Natural killer cell treated with Interleukin-12 subunit alpha and Interleukin-12 subunit beta and Interleukin-15 and Interleukin-18, amount 100 ng/mL, for 72 hours (primary cell): ENCODE measurements around the gene SCGB1A1. TPM values are rescaled to one million over a fixed set of nuclear protein-coding genes. Genes with fewer than 3 reads are reported as not detected.
A peak's percentile ranks its signal among the peaks of the same experiment; 100 is the strongest.
"Not testable (repeated sequence)": the region's sequence is repeated elsewhere in the genome, so short reads cannot be mapped to it uniquely, and the experiment has no call there.

Experiments
- ATAC-seq, 2 donors: fragments of 150-1000 bp; cut with Tn5 transposase in 1 of 2; sonication (Bioruptor Pico), chemical (Tn5 transposase) in 1 of 2; 2 replicates each; pipeline ENCODE4 v1.10.0; 2021
- DNase-seq: peaks from one replicate; pipeline ENCODE4 v3.0.0; 2022; ENCODE audit warnings: low spot score
- H3K27ac Mint-ChIP-seq, 2 donors: 1 replicate in 1 of 2; 2 replicates in 1 of 2; pipeline ENCODE4 v1.8.0; 2022; ENCODE audit warnings: mixed read lengths in 2 of 2, mild to moderate bottlenecking in 1 of 2, moderate library complexity in 1 of 2
- H3K27me3 Mint-ChIP-seq, 2 donors: 1 replicate in 1 of 2; 2 replicates in 1 of 2; pipeline ENCODE4 v1.8.0; 2022; ENCODE audit warnings: mixed read lengths in 2 of 2
- H3K36me3 Mint-ChIP-seq: one replicate; pipeline ENCODE4 v1.8.0; 2022; ENCODE audit warnings: mixed read lengths
- H3K4me1 Mint-ChIP-seq, 2 donors: 1 replicate in 1 of 2; 2 replicates in 1 of 2; pipeline ENCODE4 v1.8.0; 2022; ENCODE audit warnings: low read depth in 2 of 2, mixed read lengths in 2 of 2, mild to moderate bottlenecking in 1 of 2
- H3K4me3 Mint-ChIP-seq: one replicate; pipeline ENCODE4 v1.8.0; 2022; ENCODE audit warnings: mixed read lengths
- H3K9me3 Mint-ChIP-seq: 2 replicates; pipeline ENCODE4 v1.8.0; 2022; ENCODE audit warnings: mixed read lengths
- total RNA-seq, 2 donors: library from RNA; stranded (reverse); gene quantifications; one replicate each; pipeline ENCODE4 v1.2.3, GENCODE V29; 2022

SCGB1A1 gene
- total RNA-seq, 2 donors from 2014 or later = not detected

DNA sequence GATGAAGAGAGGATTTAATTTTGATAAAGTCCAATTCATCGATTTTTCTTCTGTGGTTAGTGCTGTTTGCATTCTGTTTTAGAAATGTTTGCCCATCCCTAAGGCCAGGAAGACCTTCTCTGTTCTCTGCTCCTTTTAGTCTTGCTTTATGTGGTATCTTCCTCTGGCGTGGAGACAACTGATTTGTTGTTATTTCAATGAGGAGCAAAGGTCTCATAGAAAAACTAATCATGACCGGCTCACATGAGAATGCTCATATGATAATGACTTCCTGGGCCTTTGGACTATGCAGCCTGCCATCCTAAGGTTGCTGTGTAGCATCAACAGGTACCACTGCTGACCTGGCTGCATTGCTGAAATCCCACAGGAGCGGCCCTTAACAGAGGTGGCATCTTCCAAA is 19.8 kb downstream of the SCGB1A1 start:
- ATAC-seq (no peak), DNase-seq (no peak)
- Mint-ChIP-seq H3K4me1 (peaks cover 12 to 16% of the 10 kb centered on the region in 2 donors), H3K36me3 (no peaks in the 10 kb centered on the region), H3K27ac (no peak overlapping the region), H3K9me3 (no peaks in the 10 kb centered on the region), H3K4me3 (no peak overlapping the region), H3K27me3 (no peaks in the 10 kb centered on the region)

DNA sequence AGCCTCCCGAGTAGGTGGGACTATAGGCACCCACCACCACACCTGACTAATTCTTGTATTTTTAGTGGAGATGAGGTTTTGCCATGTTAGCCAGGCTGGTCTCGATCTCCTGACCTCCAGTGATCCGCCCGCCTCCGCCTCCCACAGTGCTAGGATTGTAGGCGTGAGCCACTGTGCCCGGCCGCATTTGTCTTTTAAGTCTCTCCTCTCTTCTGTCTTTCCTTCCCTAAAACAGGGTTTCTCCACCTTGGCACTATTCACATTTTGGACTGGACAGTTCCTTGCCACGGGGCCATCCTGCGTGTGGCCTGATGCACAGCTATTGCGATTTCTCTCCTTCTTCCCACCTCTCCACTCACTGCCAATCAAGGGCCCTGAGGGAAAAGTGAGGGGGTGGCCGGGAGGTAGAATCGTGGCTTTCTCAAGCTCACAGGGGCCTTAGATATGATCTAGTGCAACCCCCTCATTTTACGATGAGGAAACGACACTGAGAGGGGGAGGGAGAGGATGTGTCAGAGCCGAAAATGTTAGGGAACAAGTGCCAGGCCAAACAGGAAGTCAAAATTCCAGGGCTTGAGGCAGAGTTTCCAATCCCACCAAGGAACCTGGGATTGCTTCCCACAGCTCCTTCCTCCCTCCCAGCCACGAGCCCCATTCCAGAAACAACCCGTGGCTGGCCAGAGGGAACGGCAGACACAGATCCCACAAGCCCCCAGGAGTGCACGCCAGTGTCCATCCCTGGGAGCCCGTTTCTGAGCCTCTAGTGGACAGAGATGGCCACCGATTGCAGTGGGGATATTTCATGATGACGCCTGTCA is 21.2 kb downstream of the SCGB1A1 start:
- H3K9me3 Mint-ChIP-seq = no peaks in the 10 kb centered on the region
- H3K4me1 Mint-ChIP-seq = peaks cover 10 to 17% of the 10 kb centered on the region in 2 donors
- no peaks in the 10 kb centered on the region for H3K36me3 Mint-ChIP-seq
- no peaks in the 10 kb centered on the region for H3K27me3 Mint-ChIP-seq
- H3K4me3 Mint-ChIP-seq = no peak overlapping the region
- H3K27ac Mint-ChIP-seq = peak overlapping the region in 1 of 2 donors; percentile 52
- DNase-seq (no peak), ATAC-seq (no peak)

DNA sequence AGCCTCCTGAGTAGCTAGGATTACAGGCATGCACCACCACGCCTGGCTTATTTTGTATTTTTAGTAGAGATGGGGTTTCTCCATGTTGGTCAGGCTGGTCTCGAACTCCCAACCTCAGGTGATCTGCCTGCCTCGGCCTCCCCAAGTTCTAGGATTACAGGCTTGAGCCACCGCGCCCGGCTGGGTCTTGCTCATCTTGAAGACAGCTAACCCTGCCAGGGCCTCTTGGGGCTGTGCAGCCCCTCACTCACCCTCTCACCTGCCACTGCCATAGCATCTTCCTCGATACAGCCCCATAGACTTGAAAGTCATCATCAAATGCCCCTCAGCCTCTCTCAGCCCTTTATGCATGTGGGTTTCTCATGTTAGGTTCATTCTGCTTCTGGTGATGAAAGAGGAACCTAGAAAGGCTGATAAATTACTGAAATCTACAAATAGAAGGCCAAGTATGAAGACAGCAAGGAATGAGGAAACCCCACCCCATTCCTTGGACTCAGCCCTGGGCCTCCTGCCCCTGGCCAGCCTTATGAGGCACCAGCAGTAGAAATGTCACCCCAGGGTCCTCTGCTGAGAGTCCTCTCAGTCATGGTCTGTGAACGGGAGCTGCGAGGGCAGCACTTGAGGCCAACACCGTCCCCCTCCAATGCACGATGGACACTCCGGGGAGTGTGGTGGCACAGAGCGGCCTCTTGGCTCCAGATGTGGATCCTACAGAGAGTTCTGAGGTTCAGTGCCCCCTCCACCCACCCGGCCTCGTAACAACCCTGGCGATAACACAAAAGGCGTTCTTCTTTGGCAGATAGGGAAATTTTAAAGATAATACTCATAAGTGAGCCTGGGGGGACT is 24.8 kb downstream of the SCGB1A1 start:
- Mint-ChIP-seq H3K9me3 (no peaks in the 10 kb centered on the region), H3K4me1 (peaks cover 0 to 8% of the 10 kb centered on the region in 2 donors), H3K27ac (peak overlapping the region; percentile 68 to 77), H3K4me3 (peak overlapping the region; percentile 79), H3K27me3 (peaks cover 0 to 10% of the 10 kb centered on the region in 2 donors), H3K36me3 (no peaks in the 10 kb centered on the region)
- ATAC-seq (no peak), DNase-seq (no peak)

DNA sequence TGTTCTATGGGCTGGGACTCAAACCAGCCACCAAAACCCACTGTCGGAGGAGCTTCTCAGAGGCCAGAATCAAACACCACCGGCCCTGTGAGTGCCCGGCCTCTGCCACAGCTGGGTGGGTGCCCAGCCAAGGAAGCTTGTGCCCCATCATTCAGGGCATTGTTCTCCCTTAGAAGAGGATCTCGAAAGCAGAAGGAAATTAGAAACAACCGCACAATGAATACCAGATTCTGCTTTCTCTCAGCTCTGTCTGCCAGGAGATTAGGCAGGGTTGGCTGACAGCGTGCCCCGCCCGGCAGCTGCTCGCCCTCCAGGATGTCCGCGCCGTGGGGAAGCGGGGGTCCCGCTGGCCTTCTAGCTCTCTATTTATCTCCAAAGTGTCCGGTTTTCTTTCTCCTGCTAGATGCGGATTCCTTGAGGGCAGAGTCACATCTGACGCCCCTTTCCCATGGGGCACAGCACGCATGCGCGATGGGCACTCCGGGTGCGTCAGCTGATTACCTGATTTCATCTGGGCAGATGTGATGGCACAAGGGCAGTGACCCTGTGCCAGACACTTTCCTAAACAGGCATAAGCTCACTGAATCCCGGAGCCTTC is 25.5 kb downstream of the SCGB1A1 start:
- no peaks in the 10 kb centered on the region for H3K36me3 Mint-ChIP-seq
- peak; percentile 69 for DNase-seq
- peaks cover 0 to 8% of the 10 kb centered on the region in 2 donors for H3K4me1 Mint-ChIP-seq

DNA sequence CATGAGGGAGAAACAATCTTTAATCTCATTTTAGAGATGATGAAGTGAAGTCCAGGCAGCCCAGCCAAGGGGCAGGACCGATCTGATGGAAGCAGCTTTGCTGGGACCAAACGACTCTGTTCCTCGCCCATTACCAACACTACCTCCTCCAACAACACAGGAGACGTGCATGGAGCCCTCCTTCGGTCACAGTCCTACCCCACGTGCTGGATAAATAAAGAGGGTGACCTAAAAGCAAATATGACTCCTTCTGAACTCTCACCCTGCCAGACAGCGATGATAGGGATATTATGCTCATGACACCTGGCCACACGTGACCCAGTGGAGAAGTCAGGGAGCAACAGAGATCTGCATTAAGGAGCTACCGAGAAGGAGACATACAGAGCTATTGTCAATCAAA is 26.0 kb downstream of the SCGB1A1 start:
- Mint-ChIP-seq H3K4me1 (peaks cover 0 to 8% of the 10 kb centered on the region in 2 donors), H3K27ac (peak overlapping the region; percentile 68 to 77), H3K27me3 (peaks cover 0 to 10% of the 10 kb centered on the region in 2 donors), H3K36me3 (no peaks in the 10 kb centered on the region), H3K9me3 (no peaks in the 10 kb centered on the region), H3K4me3 (peak overlapping the region; percentile 79)
- DNase-seq (no peak), ATAC-seq (no peak)

More for the DNA sequence above, 25.5 kb downstream of the SCGB1A1 start:
- H3K27me3 Mint-ChIP-seq = peaks cover 0 to 10% of the 10 kb centered on the region in 2 donors
- H3K4me3 Mint-ChIP-seq = peak overlapping the region; percentile 79
- no peaks in the 10 kb centered on the region for H3K9me3 Mint-ChIP-seq
- peak overlapping the region; percentile 68 to 77 for H3K27ac Mint-ChIP-seq
- ATAC-seq = peak; percentile 61 to 68

DNA sequence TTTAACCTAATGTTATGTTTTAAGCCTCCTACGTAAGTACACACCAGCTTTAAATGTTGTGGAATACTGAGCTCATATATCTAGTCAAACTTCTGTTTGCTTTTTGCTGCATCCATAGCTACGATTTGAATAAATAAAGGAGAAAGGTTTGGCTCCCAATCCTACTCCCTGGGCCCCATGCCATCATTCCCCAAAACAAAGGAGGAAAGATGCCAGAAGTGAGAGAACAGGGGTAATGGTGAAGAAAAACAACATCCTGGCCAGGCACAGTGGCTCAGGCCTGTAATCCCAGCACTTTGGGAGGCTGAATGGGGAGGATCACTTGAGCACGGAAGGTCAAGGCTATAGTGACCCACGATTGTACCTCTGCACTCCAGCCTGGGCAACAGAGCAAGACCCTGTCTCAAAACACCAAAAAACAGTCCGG is 26.5 kb downstream of the SCGB1A1 start:
- no peak for DNase-seq
- H3K4me3 Mint-ChIP-seq = no peak overlapping the region
- H3K9me3 Mint-ChIP-seq = no peaks in the 10 kb centered on the region
- H3K27me3 Mint-ChIP-seq = peaks cover 0 to 10% of the 10 kb centered on the region in 2 donors
- peaks cover 0 to 8% of the 10 kb centered on the region in 2 donors for H3K4me1 Mint-ChIP-seq
- no peak for ATAC-seq
- H3K27ac Mint-ChIP-seq = no peak overlapping the region
- H3K36me3 Mint-ChIP-seq = no peaks in the 10 kb centered on the region

DNA sequence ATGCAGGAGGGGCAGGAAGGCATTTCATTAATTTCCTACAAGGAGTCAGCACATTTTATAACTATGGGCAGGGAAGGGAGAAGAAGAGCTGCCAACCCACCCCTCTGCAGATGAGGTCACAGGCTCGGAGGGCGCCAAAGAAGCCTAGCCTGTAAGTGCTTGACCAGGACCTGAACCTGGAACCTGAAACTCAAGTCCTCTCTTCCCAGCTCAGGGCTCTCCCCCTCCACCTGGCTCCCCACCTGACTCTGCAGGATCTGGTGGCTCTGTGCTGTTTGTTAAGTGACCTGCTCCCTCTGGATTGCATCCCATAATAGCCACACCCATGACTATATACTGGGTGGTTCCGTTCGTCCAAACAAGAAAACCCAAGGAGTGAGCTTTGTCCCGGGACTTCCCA is 27.3 kb downstream of the SCGB1A1 start:
- H3K27me3 Mint-ChIP-seq = peaks cover 0 to 10% of the 10 kb centered on the region in 2 donors

DNA sequence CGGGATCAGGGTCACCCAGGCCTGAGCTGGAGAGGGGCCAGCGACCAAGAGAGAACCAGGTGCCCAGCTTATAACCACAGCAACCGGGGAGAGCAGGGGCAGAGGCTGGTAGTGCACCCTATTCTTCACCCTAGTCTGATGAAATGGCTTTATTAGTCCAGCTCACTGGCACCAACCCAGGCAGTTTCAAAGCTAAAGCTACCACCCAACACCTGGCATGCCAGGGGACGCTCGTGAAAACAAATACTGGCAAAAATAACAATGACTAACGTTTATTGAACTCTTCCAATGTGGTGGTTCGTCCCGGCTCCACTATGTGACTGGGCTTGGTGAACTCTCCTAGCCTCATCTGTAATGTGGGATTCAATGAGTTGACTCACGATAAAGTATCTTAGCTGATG is 30.6 kb downstream of the SCGB1A1 start:
- Mint-ChIP-seq H3K36me3 (no peaks in the 10 kb centered on the region), H3K4me1 (peaks cover 0 to 6% of the 10 kb centered on the region in 2 donors), H3K9me3 (no peaks in the 10 kb centered on the region), H3K4me3 (no peak overlapping the region), H3K27ac (no peak overlapping the region), H3K27me3 (peaks cover 0 to 10% of the 10 kb centered on the region in 2 donors)
- no peak for DNase-seq
- peak in 1 of 2 donors; percentile 11 for ATAC-seq

More for the DNA sequence above, 27.3 kb downstream of the SCGB1A1 start:
- Mint-ChIP-seq H3K27ac (no peak overlapping the region), H3K4me3 (no peak overlapping the region), H3K36me3 (no peaks in the 10 kb centered on the region), H3K9me3 (no peaks in the 10 kb centered on the region), H3K4me1 (peaks cover 0 to 8% of the 10 kb centered on the region in 2 donors)
- no peak for DNase-seq
- no peak for ATAC-seq

DNA sequence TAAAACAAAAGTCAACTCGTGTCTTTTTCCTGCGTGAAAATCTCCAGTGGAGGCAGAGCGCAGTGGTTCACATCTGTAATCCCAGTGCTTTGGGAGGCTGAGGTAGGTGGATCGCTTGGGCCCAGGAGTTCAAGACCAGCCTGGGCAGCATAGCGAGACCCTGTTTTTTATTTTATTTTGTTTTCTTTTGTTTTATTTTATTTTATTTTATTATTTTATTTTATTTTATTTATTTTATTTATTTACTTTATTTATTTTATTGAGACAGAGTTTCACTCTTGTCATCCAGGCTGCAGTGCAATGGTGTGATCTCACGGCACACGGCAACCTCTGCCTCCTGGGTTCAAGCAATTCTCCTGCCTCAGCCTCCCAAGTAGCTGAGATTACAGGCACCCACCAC is 31.1 kb downstream of the SCGB1A1 start:
- H3K9me3 Mint-ChIP-seq, H3K36me3 Mint-ChIP-seq, H3K27ac Mint-ChIP-seq, H3K4me1 Mint-ChIP-seq, H3K27me3 Mint-ChIP-seq, H3K4me3 Mint-ChIP-seq, ATAC-seq, DNase-seq: not testable (repeated sequence)

DNA sequence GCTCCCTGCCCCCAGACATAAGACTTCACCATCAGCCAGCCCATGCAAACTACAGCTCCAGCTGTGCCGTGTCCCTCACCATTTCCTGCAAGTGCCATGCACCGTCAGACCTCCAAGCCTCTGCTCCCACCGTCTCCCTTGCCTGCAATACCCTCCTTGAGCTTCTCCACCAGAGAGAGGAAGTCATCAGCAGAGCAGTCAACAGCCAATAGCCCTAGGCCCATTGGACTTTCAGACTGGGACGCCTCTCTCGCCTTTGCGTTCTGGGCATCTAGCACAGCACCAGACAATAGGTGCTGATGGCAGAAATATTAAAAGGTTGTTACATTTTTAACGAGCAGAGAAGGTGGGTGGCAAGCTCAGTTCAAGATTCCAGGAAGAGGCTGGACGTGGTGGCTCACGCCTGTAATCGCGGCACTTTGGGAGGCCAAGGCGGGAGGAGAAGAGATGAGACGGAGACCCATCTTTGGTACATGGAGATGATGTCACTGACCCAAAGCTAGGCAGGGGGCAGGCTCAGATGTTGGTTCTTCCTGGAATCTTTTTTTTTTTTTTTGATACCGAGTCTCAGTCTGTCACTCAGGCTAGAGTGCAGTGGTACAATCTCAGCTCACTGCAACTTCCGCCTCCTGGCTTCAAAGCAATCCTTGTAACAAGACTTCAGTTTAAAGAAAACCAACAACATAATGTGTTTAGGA is 31.9 kb downstream of the SCGB1A1 start:
- H3K9me3 Mint-ChIP-seq = no peaks in the 10 kb centered on the region
- no peaks in the 10 kb centered on the region for H3K36me3 Mint-ChIP-seq
- ATAC-seq (no peak), DNase-seq (no peak)
- no peak overlapping the region for H3K4me3 Mint-ChIP-seq
- H3K27ac Mint-ChIP-seq = peak overlapping the region in 1 of 2 donors; percentile 0
- H3K27me3 Mint-ChIP-seq = peaks cover 0 to 10% of the 10 kb centered on the region in 2 donors
- no peaks in the 10 kb centered on the region for H3K4me1 Mint-ChIP-seq

DNA sequence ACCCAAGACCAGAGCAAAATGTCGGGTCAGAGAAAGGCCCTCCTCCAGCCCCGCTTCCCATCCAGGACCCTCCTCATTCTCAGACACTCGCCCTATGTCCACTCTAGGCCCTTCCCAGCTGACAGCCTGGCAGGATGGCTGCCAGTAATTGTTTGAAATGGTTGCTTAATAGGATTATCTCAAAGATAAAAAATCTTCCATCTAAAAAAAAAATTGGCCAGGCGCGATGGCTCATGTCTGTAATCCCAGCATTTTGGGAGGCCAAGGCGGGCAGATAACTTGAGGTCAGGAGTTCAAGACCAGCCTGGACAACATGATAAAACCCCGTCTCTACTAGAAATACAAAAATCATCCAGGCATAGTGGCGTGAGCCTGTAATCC is 32.4 kb downstream of the SCGB1A1 start:
- no peaks in the 10 kb centered on the region for H3K9me3 Mint-ChIP-seq
- H3K36me3 Mint-ChIP-seq = no peaks in the 10 kb centered on the region
- no peaks in the 10 kb centered on the region for H3K4me1 Mint-ChIP-seq
- ATAC-seq (no peak), DNase-seq (no peak)
- peaks cover 0 to 10% of the 10 kb centered on the region in 2 donors for H3K27me3 Mint-ChIP-seq
- H3K4me3 Mint-ChIP-seq = no peak overlapping the region
- H3K27ac Mint-ChIP-seq = peak overlapping the region in 1 of 2 donors; percentile 0

DNA sequence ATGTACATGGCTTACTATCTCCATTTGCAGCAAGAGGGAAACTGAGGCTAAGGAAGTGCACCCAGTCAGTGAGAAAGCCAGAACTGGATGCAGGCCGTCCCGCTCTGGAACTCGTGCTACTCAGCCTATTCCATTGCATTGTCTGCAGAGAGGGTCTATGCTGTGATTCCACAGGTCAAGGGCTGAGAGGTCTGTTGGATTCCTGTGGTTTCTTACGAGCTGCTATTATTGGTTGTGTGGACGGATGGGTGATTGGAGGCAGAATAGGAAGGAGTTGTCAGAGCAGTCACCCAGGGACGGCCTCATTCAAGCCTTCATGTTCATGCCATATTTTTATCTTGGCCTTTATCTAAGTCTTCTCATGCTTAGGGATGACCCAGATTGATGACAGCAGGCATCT is 33.4 kb downstream of the SCGB1A1 start:
- no peaks in the 10 kb centered on the region for H3K36me3 Mint-ChIP-seq
- H3K9me3 Mint-ChIP-seq = no peaks in the 10 kb centered on the region
- H3K27ac Mint-ChIP-seq = no peak overlapping the region
- H3K27me3 Mint-ChIP-seq = peaks cover 0 to 4% of the 10 kb centered on the region in 2 donors
- peaks cover 0 to 3% of the 10 kb centered on the region in 2 donors for H3K4me1 Mint-ChIP-seq
- ATAC-seq = no peak
- H3K4me3 Mint-ChIP-seq = no peak overlapping the region
- no peak for DNase-seq

DNA sequence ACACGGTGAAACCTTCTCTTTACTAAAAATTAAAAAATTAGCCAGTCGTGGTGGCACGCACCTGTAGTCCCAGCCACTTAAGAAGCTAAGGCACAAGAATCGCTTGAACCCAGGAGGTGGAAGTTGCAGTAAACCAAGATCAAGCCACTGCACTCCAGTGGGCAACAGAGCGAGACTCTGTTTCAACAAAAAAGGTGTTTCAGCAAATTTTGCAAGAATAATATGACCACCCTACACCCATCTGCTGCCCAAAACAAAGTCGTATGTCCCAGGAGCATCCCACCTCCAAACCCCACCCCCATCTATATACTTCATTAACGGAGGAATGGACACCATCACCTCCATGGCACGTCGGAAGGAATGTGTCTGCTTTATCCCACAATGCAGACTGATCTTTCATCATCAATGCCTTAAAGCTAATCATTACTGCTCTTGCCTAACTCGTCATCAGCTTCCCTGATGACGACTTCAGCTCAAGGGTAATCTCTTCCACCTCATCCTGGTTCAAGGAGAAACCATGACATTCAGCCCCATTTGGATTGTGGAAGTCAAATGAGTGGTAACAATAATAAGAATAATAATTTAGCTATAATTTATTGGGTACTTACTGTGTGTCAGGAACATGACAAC is 34.1 kb downstream of the SCGB1A1 start:
- no peak for ATAC-seq
- Mint-ChIP-seq H3K4me1 (peaks cover 0 to 5% of the 10 kb centered on the region in 2 donors), H3K27me3 (peaks cover 0 to 4% of the 10 kb centered on the region in 2 donors), H3K36me3 (no peaks in the 10 kb centered on the region), H3K9me3 (no peaks in the 10 kb centered on the region), H3K27ac (no peak overlapping the region), H3K4me3 (no peak overlapping the region)
- no peak for DNase-seq
